Tibial nerve (tissue), 4 donors: ENCODE data around the gene PPCDC.

Experiments used
- CTCF ChIP-seq, 5 experiments: fragments of 200-600 bp in 3 of 5; fragments of 450-650 bp in 2 of 5; sonication (generic) in 3 of 5; IDR thresholded peaks; one replicate each; pipeline ENCODE4 v1.5.1; 2016 to 2019; ENCODE audit warnings: antibody characterized with exemption in 5 of 5, mild to moderate bottlenecking in 3 of 5, moderate library complexity in 2 of 5
- EP300 ChIP-seq, 2 donors: sonication (generic); formaldehyde crosslinking; IDR thresholded peaks; one replicate each; pipeline ENCODE4 v1.6.1; 2017; ENCODE audit warnings: antibody characterized with exemption in 2 of 2, mild to moderate bottlenecking in 1 of 2

DNA sequence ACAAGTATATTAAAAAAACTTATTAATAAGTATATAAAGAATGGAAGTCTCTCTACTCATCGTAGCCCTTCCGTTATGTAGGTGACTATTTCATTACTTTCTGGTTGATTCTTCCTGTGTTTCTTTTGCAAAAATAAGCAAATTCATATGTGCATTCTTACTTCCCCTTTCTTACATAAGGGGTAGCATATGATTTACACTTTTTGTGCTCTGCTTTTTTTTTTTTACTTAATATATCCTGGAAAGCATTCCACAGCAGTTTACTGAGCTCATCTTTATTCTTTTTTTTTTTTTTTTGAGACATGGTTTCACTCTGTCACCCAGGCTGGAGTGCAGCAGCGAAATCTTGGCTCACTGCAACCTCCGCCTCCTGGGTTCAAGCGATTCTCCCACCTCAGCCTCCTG is 15.2 kb upstream of the PPCDC start:
- TF ChIP-seq EP300 (IDR thresholded peaks at IDR 0.05) (no peak), CTCF (IDR thresholded peaks at IDR 0.05) (no peak)
